NB4 (cell line): ENCODE data around the gene ERH.

Source experiments
- CTCF ChIP-seq: IDR thresholded peaks from one replicate; pipeline ENCODE4 v1.5.1; 2012; ENCODE audit warnings: low read depth, low read length
- MAX ChIP-seq: IDR thresholded peaks from 2 replicates; pipeline ENCODE4 v1.6.1; 2011; ENCODE audit warnings: low read depth, low read length
- MYC ChIP-seq: IDR thresholded peaks from 2 replicates; pipeline ENCODE4 v1.6.1; 2011; ENCODE audit warnings: low read depth, low read length
- POLR2A ChIP-seq: IDR thresholded peaks from 2 replicates; pipeline ENCODE4 v1.6.1; 2011; ENCODE audit warnings: mild to moderate bottlenecking; ENCODE audit not compliant: insufficient read length; ENCODE audit errors: extremely low read depth

DNA sequence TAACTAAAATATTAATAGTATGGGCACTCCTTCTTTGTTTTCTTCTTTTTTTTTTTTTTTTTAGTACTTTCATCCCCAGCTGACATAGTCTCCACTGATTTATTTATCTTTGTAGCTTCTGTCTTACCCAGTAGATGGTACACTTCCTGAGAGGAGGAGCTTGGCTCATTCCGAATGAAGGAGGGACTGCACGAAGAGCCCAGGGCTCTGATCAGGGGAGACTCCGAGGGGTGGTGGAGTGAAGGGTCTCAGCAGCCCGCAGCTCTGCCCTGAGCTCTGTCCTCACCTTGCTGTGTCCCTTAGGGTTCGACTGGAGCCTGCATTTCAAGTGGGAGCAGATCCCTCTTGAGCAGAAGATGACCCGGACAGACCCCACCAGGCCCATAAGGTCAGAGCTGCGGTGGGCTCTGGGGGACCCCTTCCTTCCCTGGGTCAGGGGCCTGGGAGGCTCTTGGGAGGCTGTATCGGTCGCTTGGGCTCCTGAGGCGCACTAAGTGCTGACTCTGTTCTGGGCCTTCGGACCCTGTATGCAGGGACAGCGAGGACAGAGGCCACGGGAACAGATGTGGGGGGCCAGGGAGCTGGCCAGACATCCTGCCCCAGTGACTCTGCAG, 65.2 kb downstream of the ERH start:
- no peak for TF ChIP-seq POLR2A
- no peak for TF ChIP-seq CTCF
- TF ChIP-seq MYC = no peak
- no peak for TF ChIP-seq MAX
